ENCODE results near the gene CDK4.

CDK4 gene

DNA sequence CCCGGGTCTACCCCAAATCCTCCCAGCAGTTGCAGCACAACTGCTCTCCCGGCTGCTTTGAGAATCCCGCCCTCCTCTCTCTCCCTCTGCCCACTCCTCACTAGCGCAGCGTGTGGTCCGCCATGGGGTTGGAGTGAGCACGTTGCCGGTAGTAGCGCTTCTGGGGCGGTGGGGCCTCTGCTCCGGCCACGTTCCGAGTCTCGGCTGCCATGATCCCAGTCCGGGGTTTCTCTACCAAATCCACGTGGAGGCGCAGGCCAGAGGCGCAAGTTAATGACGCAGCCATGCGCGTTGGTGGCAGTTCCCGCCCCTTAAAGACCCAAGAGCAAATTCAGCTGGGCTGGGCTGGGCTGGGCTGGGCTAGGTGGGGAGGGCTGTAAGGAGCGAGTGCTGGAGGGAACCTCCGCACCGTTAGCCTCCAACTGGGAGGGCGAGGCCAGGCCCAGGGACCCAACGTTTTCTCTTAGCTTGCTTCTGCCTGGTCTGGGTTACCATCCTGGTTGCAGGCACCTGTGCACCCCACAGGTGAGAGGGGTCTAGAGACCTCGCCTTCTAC lies 19.8 kb upstream of the CDK4 start, which contains the start of gene METTL1:
METTL1 (minus strand) TSS at position 233 of the 556 bp plus-strand sequence; CDS start at position 211, 22 bp downstream.
- DNase-seq, result peak; percentile 84

DNA sequence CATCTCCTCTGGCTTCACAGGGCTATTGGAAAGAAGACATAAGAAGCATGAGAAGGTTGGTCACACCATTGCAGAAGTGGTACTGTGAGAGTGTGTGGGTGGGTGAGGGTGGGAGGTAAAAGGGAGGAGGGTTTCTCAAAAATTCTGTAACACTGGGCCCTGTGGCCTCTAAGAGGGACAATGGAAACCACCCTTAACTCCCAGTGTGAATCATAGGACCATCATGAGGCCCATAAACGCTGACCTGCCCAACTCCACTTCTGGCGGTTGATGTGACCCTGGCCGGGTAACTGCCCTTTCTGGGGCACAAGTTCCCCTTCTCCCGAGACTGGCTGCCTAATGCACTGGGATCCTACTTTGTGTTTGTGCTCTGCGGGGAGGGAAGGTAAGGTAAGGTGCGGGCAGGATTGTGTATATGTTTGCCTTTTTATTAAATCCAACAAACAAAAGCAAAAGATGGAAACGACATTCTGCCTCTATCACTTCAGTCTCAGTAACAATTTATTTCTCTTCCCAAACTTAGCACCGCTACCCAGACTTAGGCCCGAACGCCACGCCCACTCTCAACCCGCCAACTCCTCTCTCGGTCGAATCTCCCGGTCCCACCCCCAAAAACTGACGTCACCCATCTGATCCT lies 19.2 kb upstream of the CDK4 start:
- peak; percentile 76 for DNase-seq

DNA sequence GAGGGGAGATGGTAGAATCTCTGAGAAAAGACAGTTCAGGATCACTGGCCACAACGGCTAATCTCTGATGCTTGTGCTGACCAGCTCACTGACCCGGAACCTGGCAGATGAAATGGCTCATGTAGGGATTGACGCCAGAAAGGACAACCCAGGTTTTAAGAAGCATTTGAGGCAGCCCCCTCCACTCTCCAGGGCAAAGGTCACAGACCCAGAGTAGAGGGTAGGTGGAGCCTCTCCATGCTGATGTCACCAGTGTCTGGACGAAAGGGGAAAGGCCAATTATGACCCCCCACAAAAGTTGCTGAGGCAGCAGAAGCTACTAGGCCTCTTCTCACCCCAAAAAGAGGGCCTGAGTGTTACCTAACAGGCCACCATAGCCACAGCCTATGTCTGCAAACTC lies 18.6 kb upstream of the CDK4 start:
- no peak for DNase-seq

DNA sequence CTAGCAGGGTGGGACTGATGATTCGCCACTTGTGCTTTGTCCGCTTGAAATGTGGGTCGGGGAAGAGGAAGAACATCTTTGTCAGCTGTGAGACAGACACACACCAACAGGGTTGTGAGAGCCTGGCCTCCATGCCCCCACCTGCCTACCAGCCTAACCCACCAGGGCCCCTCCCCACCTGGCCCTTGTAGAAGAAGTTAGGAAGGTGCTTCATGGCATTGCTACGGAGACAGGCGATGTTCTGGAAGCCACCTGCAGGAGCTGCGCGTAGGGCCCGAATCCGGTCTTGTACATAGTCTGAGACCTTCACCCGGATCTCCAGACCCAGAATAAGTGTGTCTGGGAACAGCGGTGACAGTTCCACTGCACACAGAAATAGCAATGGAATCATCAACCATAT lies 17.5 kb upstream of the CDK4 start:
- DNase-seq, result no peak

DNA sequence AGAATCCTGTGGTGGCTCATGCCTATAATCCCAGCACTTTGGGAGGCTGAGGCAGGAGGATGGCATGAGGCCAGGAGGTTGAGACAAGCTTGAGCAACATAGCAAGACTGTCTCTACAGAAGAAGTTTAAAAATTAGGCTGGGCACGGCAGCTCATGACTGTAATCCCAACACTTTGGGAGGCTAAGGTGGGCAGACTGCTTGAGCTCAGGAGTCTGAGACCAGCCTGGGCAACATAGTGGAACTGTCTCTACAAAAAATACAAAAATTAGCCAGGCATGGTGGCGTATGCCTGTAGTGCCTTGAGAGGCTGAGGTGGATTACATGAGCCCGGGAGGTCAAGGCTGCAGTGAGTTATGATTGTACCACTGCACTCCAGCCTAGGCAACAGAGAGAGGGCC lies 15.8 kb upstream of the CDK4 start:
- no peak for DNase-seq

DNA sequence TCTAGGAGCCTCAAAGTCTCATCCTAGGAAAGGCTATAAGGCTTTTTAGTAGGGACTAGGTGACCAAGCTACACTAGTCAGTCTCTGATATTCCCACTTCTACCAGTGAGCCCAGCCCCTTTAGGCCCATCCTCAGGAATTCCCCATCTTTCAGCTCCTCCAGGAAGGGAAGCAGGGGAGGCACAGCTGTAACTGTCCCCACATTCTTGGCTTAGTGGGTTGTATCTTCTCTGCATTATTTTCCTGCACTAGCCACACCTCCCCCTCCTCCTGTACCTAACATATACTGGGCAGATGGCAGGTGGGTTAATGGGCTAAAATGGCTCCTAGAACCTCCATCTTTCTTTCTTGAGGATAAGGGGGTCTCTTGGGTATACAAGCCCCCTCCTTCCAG lies 15.2 kb upstream of the CDK4 start:
- DNase-seq, result no peak

DNA sequence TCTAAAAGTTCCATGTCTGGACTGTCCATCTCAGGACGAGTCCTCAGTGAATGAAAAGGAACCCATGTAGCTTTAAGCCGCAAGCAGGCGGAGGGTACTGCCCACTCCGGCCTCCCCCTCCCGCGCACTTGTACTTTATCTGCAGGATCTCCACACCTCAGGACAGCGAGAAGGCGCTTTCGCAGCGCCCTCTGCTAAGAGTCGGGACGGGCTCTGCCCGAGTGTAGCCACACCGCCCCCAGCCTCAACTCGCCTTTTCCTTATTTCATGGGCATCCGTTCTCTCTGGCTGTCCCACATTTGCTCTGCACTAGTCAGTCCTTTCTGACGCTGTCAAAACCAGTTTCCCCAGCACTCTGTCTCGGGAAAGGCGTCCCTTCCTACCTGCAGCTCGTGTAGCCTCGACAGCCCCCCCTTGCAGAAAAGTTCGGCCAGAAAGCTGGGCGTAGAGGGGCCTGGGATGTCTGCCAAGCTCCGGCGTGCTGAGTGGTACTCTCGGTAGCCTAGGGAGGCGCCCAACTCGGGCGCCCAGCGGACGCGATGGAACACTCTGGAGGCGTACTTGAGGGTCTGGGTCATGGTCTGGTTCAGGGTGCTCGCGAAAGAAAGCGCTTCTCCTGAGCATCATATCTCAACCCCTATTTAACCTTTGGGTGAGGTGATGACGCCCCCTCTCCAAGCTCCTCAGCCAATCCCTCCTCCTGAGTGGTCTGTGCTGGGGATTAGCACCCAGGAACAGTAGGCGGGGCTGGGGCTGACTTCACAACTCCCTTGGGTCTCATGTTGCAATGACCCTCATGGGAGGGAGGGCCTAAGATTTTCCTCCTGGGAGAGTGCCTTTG lies 14.6 kb upstream of the CDK4 start, which contains the start of gene CYP27B1:
CYP27B1 (minus strand) TSS at position 615 of the 841 bp plus-strand sequence; CDS start at position 578, 37 bp downstream.
- no peak for DNase-seq

DNA sequence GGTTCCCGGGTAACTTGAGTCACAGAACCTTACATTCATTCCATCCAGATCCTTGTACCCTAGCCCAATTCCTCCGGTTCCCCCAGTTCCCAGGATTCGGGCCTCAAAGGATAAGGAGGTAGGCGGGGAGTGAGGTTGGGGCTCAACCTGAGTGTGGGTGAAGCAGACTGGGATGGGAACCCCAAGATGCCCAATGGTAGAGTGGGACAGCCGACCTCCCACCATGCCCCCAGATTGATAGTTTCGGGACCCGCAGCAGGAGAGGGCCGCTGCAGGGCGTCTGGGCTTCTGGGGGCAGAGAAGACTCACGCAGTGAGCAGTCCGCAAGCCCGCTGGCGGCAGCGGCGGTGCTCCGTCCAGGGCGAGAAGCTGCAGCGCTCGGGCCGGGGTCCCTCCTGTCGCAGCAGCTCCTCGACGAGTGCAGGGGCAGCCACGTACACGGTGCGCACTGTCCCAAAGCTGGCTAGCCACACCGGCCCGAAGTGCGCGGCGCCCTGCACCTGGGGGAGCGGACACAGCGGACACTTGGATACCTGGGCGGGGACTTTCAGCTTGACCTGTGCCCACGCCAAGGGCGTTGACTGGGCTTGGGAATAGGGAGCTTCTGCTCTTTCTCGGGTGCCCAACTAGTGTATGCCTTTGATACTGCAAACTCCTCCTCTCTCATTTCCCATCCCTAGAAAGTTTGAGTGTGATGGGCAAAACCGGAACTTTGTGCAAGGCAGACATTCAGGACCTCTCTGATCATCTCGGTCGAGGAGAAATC lies 13.8 kb upstream of the CDK4 start:
- no peak for DNase-seq

DNA sequence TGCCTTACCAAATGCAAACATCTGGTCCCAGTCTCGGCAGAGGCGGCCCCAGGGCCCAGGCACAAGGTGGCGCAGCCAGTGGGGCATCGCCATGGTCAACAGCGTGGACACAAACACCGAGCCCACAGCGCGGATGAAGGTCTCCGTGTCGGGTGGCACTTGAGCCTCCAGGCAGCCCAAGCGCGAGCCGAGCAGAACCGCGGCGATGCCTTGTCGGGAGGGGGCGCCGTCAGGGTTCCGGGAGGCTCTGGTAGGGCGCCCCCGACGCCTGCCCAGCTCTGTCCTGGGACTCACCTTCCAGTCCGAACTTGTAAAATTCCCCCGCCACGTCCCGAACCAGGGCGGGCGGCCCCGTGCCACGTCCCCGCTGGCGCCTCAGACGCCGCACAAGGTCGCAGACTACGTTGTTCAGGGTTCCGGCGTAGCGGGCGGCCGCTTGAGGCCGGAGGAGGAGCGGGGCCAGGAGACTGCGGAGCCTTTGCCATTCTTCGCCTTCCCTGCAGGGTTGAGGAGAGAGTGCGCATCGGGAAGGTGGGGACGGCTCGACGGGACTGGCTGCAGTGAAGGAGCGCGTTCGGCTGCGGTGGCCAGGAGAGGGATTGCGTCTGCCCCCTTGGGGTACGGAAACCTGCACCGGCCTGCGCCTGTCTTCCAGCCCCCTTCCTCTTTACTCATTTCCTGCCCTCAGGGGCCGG lies 13.0 kb upstream of the CDK4 start:
- peak; percentile 53 for DNase-seq

DNA sequence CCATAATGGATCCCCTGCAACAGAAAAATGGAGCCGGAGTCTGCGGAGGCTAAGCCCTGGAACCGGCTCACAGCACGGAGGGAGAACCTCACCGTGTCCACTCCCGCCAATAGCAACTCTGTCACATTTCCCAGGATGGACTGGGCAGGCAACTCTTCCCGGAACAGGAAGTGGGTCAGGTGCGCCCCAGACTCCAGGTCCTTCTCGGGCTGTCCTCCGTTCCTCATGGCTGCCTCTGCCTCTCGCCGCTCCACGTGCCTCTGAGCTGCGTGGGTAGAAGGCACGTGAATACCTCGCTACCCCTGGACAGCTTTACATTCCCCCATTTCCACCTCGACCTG lies 12.5 kb upstream of the CDK4 start:
- no peak for DNase-seq

DNA sequence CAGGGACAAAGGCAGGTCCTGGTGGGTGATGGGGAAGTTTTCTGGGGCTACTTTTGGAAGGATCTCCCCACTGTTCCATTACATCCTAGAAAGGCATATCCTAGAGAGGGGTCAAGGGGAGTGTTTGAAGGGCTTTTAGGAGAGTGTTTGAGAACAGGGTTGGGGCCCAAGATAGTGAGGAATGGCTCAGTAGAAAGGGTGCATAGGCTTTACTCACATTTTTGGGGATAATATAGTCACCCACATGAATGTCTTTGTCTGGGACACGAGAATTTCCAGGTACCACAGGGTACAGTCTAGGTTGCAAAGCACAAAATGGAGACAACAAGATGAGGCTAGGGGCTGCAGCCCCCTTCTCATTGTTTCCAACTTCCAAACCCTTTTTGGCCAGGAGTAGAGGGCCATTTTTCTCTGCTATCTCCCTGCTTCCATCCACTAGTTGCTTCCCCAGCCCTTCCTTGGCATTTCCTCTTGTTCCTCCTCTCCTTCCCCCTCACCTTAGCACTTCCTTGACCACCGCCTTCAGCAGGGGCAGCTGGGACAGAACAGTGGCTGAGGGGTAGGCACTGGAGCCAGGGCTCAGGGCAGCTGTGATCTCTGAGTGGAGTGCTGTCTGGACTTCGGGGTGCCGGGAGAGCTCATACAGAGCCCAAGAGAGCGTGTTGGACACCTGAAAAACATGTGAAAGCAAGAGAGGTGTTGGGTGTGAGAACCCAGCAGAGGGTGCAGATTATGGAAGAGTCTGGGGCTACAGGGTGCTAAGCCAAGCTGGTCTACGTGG lies 12.0 kb upstream of the CDK4 start:
- DNase-seq, result no peak

DNA sequence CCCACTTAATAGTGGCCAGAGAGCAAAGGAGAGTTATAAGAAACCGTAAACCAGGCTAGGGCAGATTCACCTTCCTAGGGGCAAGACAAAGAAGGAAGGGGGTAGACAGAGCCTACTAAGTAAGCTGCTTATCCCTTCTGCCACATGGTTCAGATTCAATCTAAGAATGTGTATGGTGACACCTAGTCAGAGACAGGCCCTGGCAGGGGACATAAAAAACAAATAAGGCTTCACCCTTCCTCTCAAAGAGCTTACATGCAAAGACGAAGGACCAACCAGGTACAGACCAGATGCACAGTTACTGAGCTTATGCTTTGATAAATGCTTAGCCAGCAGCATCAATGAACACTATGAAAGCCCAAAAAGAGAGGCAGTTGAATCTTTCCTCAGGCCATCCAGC lies 10.4 kb upstream of the CDK4 start:
- no peak for DNase-seq

DNA sequence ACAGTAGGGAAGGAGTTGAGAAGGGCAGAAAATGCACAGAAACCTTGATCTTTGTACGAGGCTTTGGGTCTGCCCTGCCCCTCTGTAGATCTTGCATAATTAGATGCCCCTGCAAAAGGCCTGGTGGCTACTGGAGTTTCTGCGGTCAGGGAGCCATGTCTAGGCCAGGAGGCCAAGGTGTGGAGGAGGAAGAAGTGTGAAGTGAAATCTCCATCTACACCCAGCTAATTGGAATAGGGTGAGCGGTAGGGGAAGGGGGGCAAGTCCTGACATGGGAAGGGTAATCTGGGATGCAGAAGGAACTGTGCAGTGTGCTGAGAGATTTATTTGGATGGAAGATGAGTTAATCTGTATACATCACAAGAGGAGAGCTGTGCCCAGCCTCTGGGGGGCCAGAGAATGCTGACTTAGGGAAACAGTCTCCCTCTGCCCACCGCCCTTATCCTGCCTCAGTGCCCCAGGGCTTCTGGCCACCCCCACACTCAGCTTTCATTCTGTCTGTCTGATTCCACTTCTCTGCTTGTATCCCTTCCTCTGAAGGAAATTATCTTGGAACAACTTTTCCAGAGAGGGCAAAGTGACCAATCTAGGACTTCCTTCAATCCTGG lies 9.4 kb upstream of the CDK4 start:
- no peak for DNase-seq

DNA sequence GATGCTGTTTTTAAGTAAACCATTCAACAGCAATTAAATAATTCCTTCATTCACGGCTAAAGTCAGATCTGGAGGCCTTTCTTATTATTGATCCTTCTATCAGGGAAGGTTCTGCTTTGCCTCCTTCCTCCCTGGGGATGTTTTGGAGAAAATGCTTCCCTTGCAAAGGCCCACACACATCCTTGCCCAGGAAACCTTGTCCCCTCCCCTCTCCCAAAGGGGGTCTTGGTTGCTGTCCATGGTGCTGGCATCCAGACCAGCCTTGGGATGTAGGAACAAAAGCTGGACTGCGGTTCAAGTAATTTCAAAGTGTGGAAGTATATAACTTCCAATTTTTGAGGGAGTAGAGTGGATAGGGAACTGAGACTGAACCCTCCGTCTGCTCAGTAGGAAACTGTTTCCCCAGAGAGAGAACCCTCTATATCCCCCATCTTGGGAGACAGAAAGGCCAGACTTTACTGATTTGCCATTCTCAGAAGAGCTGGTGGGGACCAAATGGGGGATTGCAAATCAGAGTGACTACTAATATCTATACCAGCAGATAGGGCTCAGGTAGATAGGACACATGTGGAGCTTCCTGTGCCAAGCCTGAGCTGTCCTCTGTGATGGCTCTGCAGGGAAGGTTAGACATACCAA lies 8.4 kb upstream of the CDK4 start:
- no peak for DNase-seq

DNA sequence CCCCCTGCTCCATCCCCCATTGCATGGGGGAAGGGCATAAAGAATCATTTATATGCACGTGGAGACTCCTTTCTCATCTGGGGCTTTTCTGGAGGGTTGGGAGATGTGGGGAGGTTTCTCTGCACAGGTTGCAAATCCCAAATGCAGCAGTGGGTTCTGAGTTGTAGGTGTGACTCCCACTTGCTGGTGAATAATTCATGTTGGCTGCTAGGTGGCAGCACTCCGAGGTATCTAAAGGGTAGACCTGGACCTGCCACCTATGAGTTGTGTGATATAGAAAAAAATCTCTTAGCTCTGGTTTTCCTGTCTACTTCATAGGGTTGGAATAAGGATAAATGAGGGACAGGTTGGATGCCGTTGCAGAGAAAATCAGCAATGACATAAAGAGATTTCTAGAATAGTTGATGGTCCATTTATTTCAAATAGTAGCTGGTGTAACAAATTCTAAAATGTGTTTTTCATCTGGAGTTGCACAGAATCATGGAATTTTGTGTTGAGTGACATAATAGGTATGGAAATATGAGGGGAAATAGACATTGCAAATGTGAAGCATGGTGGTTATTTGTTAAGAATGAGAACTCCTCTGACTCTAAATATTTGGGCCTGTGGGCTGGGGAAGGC lies 7.4 kb upstream of the CDK4 start:
- DNase-seq, result no peak

DNA sequence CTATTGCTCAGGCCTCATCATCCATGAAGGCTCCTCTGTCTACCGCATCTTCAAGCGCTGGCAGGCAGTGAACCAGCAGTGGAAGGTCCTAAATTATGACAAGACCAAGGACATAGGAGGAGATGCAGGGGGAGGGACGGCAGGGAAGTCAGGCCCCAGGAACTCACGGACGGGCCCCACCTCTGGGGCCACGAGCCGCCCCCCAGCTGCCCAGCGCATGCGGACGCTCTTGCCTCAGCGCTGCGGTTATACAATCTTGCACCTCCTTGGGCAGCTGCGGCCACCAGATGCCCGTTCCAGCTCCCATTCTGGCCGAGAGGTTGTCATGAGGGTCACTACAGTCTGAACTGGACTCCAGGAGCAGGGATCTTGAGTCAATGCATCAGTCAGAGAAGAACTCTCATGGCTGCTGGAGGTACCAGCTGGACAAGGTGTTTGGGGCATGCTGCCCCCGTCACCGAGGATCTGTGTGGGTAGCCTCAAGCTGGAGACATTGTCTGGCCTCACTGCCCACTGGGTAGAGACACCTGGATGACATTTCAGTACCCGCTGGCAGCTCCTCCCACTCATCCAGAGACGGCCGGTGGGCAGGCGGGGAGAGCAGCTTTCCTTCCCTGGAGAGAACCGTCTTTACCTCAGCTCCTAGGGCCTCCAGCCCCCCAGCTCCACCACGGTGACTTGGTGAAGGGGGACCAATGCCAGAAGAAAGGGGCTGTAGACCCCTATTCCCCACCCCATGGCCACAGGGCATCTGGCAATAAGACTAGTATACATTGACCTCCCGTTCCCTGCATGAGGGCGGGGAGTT lies 6.6 kb upstream of the CDK4 start:
- no peak for DNase-seq

DNA sequence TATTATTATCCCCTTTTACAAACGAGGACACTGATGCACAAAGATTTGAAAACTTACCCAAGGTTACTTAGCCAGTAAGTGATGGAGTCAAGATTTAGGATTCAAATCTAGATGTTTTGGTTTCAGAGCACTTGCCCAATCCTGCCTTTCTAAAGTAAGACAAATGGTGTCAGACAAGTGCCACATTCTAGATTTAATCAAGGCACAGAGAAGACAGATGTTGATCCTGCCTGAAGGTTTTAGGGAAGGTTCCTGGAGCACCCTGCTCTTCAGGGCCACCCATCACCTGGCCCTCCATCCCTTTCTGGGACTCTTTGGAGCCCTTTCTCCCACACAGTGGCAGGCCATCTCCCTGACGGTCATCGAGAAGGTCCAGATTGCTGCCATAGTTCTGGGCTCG lies 5.7 kb upstream of the CDK4 start:
- DNase-seq, result no peak

DNA sequence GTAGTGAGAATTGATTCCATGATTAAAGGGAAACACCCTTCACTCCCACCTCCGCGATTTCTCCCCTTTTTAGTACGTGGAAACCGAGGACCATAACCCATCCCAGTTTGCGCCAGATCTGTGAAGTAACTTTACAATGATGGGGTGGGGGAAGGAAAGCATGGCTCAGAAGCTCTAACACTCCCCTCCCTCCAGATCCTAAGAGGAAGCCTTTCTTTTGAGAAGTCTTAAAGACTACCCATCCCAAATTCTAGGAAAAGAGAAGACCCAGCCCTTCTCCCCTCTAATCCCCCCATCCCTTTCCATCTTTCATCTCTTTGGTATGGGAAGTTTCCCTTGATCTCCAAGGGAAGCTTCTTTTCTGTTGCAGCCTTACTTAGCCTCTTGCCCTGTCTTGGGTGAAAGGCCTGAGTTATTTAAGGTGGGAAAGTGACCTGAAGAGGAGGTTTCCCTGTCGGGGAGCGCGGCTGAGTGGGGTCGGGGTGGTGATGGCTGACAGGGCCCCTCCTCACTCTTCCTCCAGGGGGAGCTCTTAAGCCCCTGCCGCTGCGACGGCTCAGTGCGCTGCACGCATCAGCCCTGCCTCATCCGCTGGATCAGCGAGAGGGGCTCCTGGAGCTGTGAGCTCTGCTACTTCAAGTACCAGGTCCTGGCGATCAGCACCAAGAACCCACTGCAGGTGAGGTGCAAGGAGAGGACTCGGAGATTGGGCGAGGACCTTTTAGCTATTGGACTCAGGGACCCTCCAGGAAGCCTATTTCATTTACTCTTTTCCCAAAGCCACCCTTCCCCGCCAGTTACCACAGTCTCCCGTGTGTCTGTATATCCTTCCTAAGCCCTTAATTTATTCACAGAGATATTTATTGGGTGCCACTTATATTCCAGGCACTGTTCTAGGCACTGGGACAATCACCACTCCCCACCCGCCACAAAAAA lies 4.6 kb upstream of the CDK4 start:
- DNase-seq, result peak; percentile 58
